BLaER1 (cell line): Measurements from ENCODE around the gene KIAA1671.
A peak's percentile ranks its signal among the peaks of the same experiment; 100 is the strongest.

ENCODE experiments used
- H3K27ac ChIP-seq: shearing (Covaris generic); formaldehyde crosslinking; 2 replicates; pipeline ENCODE4 v1.8.1; 2022
- H3K27me3 ChIP-seq: shearing (Covaris generic); formaldehyde crosslinking; 2 replicates; pipeline ENCODE4 v1.8.1; 2022
- H3K36me3 ChIP-seq: shearing (Covaris generic); formaldehyde crosslinking; 2 replicates; pipeline ENCODE4 v1.8.1; 2022
- H3K4me1 ChIP-seq: shearing (Covaris generic); formaldehyde crosslinking; 2 replicates; pipeline ENCODE4 v1.8.1; 2022
- H3K4me2 ChIP-seq: shearing (Covaris generic); formaldehyde crosslinking; 2 replicates; pipeline ENCODE4 v1.8.1; 2022
- H3K4me3 ChIP-seq: shearing (Covaris generic); formaldehyde crosslinking; 2 replicates; pipeline ENCODE4 v1.8.1; 2022
- H3K9ac ChIP-seq: shearing (Covaris generic); formaldehyde crosslinking; 2 replicates; pipeline ENCODE4 v1.8.1; 2022
- H3K9me3 ChIP-seq: shearing (Covaris generic); formaldehyde crosslinking; 2 replicates; pipeline ENCODE4 v1.8.1; 2022
- H4K20me1 ChIP-seq: shearing (Covaris generic); formaldehyde crosslinking; 2 replicates; pipeline ENCODE4 v1.8.1; 2022
- Cebpa-rat ChIP-seq: shearing (Covaris generic); IDR thresholded peaks from 2 replicates; pipeline ENCODE4 v1.8.1; 2022

Gene KIAA1671

DNA sequence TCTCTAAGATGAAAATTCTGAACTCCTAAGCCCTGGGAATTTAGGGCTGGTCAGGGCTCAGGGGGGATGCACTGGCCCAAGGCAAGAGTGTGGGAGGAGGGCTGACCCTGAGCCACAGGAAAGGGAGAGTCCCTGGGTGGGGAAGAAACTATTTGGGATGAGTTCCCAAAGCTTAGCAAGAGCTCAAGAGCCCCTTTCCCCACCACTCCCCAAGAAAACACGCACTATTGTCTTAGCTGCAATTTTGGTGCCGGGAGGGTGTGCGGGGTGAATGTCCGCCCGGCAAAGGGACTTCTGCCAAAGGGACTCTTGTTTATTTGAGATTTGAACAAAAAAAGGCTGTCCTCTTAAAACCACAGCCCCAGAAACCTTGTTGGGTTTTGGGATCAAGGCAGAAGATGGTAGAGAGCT lies 37.0 kb downstream of the KIAA1671 start:
- H3K4me1 ChIP-seq = peaks cover 18% of the 10 kb centered on the region
- peaks cover 6% of the 10 kb centered on the region; the same call in 1 of the 2 replicates for H3K27me3 ChIP-seq
- H3K36me3 ChIP-seq = no peaks in the 10 kb centered on the region
- no peak overlapping the region for H3K9ac ChIP-seq
- no peak overlapping the region for H3K27ac ChIP-seq
- no peak overlapping the region for H3K4me3 ChIP-seq
- no peak for TF ChIP-seq Cebpa-rat
- no peak overlapping the region for H3K4me2 ChIP-seq
- H3K9me3 ChIP-seq = no peaks in the 10 kb centered on the region
- no peaks in the 10 kb centered on the region; the same call in 1 of the 2 replicates for H4K20me1 ChIP-seq

DNA sequence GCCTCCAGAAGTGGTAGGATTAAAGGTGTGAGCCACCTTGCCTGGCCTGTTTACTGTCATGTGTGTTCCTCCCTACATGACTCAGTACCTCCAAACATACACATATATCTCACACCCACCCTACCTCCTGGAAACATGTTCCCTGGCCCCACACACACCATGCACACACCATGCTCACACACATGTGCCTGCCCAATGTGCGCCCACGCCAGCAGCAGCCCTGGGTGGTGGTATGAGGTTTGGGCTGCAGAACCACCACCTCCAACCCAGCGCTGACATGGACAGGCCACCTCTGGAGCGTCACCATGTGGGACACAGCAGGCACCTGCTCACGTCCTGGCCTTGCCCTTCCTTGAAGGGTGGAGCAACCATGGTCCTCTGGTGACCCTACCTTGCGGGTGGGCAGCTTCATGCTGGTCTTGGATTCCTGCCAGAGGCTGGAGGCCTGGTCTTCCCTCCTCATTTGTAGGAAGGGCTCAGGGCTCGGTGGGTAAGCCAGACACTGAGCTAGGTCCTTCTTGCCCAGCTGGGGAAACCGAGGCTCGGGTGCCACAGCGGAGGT lies 37.9 kb downstream of the KIAA1671 start:
- Histone ChIP-seq H3K4me2 (no peak overlapping the region), H3K9me3 (no peaks in the 10 kb centered on the region), H3K27me3 (peaks cover 6% of the 10 kb centered on the region; the same call in 1 of the 2 replicates), H3K9ac (no peak overlapping the region), H3K27ac (no peak overlapping the region), H3K36me3 (no peaks in the 10 kb centered on the region), H3K4me3 (no peak overlapping the region), H3K4me1 (peaks cover 16% of the 10 kb centered on the region), H4K20me1 (no peaks in the 10 kb centered on the region; the same call in 1 of the 2 replicates)
- no peak for TF ChIP-seq Cebpa-rat

DNA sequence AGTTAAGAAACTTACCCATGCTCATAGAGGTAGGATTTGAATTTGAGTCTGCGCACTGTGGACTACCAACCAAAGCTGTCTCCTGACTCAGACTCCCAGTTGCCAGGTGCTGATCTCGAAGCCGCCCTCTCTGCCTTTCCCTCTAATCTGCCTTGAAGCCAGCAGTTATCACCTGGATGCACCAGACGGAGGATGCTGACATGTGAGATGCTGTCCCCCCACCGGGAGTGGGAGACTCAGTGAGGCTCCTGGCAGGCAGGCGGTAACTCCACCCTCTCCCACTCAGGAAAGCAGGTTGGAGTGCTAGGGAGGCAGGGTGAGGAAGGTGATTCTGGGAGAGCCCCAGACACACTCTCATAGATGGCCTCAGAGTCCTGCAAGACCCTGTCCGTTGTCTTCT lies 40.4 kb downstream of the KIAA1671 start:
- no peak overlapping the region for H3K27ac ChIP-seq
- H3K9ac ChIP-seq = no peak overlapping the region
- no peak for TF ChIP-seq Cebpa-rat
- no peaks in the 10 kb centered on the region for H3K36me3 ChIP-seq
- H3K4me3 ChIP-seq = no peak overlapping the region
- H3K4me1 ChIP-seq = no peaks in the 10 kb centered on the region; the same call in 1 of the 2 replicates
- H3K4me2 ChIP-seq = no peak overlapping the region
- H4K20me1 ChIP-seq = no peaks in the 10 kb centered on the region; the same call in 1 of the 2 replicates
- H3K9me3 ChIP-seq = no peaks in the 10 kb centered on the region
- peaks cover 31% of the 10 kb centered on the region for H3K27me3 ChIP-seq

DNA sequence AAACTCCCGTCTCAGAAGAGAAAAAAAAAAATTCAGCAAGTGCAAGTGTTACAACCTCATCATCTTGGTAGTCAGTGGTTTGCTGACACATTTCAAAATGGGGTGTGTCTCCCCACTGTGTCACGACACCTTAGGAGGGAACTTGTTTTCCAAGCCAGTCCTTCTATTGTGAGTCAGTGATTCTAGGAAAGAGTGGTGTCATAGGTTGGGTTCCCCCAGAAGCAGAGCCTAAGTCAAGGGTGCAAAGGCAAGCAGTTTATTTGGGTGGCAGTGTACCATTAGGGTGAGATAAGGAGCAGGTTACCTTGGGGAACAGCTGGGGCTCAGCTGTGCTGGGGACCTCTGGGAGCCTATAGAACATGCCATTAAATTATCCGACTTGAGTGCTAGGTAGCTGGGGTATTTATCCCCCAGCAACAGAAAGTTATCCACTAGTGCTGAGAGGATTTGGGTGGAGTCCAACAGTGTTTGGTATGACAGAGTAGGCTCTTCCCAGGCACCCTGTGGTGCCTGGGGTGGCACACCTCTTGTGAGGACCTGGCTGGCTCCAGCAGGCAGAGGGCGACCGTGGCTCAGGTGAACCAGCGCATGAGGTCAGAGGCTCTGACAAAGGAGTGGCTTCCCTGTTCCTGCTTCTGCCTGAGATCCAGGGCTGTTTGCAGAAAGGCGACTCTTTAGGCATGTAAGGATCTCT lies 41.7 kb downstream of the KIAA1671 start:
- Histone ChIP-seq H3K4me1 (no peaks in the 10 kb centered on the region; the same call in 1 of the 2 replicates), H3K36me3 (no peaks in the 10 kb centered on the region), H3K4me3 (no peak overlapping the region), H3K9ac (no peak overlapping the region), H4K20me1 (peaks cover under 1% of the 10 kb centered on the region; the same call in 1 of the 2 replicates), H3K27ac (no peak overlapping the region), H3K9me3 (no peaks in the 10 kb centered on the region), H3K27me3 (peaks cover 39% of the 10 kb centered on the region), H3K4me2 (no peak overlapping the region)
- no peak for TF ChIP-seq Cebpa-rat

DNA sequence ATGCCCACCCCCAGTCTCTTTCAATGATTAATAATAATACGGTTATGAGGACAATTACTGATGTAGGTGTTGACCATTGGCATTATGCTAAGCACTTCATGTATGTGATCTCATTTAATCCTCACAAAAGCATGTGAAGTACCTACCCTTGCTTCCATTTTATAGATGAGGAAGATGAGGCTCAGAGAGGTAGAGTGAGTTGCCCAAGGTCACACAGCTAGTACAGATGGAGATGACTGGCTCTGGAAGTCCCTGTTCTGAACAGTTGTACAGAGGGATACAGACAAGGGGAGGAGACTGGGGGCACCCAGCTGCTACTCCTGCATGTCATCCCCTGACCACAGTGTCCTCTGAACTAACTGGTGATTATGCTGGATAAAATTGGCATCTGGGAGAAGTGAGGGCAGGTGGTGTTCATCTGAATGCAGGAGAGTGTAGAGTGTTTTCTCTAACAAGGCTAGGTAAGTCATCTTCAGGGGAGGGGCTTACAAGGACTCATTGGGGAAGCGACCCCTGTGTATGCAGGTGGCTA lies 43.2 kb downstream of the KIAA1671 start:
- TF ChIP-seq Cebpa-rat = no peak
- Histone ChIP-seq H3K36me3 (no peaks in the 10 kb centered on the region), H3K9me3 (no peaks in the 10 kb centered on the region), H3K4me2 (no peak overlapping the region), H3K27me3 (peaks cover 51% of the 10 kb centered on the region), H3K4me3 (no peak overlapping the region), H4K20me1 (peaks cover 8% of the 10 kb centered on the region; the same call in 1 of the 2 replicates), H3K9ac (no peak overlapping the region), H3K4me1 (no peaks in the 10 kb centered on the region; the same call in 1 of the 2 replicates), H3K27ac (no peak overlapping the region)

DNA sequence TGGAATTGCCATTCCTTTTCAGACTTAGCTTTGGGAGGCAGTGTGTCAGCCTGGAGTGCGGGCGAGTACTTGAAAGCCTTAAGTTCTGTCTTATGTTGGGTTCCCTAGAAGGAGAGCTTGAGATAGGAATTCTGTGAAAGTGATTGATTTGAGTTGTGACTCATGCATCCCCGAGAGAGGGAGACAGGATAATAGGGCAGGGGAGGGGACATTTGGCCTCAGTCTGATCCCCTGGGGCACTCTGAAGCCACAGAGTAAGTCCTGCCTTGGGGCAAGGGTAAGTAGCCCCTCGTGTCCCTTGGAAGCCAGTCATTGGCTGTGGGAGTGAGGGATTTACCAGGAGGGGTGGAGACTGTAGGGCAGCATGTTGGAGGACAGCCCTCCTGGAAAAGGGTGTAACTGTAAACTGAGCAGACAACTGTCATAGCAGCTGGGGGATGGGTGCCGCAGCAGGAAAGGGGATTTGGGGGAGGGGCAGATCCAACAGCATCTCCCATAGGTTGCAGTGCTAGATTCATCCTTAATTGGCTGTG lies 44.0 kb downstream of the KIAA1671 start:
- H3K27ac ChIP-seq = no peak overlapping the region
- H3K4me2 ChIP-seq = no peak overlapping the region
- peaks cover 10% of the 10 kb centered on the region; the same call in 1 of the 2 replicates for H4K20me1 ChIP-seq
- no peak overlapping the region for H3K9ac ChIP-seq
- H3K36me3 ChIP-seq = no peaks in the 10 kb centered on the region
- H3K27me3 ChIP-seq = peaks cover 58% of the 10 kb centered on the region
- no peaks in the 10 kb centered on the region for H3K9me3 ChIP-seq
- TF ChIP-seq Cebpa-rat = no peak
- no peak overlapping the region for H3K4me3 ChIP-seq
- no peaks in the 10 kb centered on the region; the same call in 1 of the 2 replicates for H3K4me1 ChIP-seq

DNA sequence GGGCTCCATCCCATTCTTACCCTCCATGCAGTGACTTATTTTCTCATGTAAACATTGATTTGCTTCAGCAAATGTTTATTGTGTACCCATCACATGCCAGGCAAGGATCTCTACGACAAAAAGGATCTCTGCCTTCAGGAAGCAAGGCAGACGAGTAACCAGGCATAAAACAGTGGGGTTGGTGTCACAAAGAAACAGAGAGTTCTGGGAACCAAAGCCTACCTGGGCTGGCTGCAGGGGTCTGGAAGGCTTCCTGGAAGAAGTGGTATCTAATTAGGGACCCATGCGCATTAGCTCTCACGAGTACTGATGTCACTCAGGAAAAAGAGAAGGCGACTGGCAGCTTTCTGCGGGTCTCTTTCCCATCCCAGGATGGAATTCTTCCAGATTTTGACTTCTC lies 44.5 kb downstream of the KIAA1671 start:
- Histone ChIP-seq H4K20me1 (peaks cover 16% of the 10 kb centered on the region; the same call in 1 of the 2 replicates), H3K4me3 (no peak overlapping the region), H3K27ac (no peak overlapping the region), H3K4me2 (no peak overlapping the region), H3K4me1 (peaks cover 2% of the 10 kb centered on the region), H3K9me3 (no peaks in the 10 kb centered on the region), H3K9ac (no peak overlapping the region), H3K27me3 (peaks cover 60% of the 10 kb centered on the region), H3K36me3 (no peaks in the 10 kb centered on the region)
- no peak for TF ChIP-seq Cebpa-rat

DNA sequence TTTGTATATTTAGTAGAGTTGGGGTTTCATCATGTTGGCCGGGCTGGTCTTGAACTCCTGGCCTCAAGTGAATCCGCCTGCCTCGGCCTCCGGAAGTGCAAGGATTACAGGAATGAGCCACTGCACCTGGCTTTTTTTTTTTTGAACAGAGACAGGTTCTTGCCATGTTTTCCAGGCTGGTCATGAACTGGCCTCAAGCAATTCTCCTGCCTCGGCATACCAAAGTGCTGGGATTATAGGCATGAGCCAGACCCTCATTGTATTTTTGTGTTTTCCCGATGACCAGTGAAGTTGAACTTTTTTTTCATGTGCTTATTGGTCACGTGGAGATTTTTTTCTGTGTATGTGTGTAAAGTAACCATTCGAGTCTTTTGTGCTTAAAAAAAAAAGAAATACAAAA lies 48.2 kb downstream of the KIAA1671 start:
- Histone ChIP-seq H3K4me1 (peaks cover 11% of the 10 kb centered on the region), H3K9me3 (peaks cover 5% of the 10 kb centered on the region; the same call in 1 of the 2 replicates), H3K27ac (no peak overlapping the region), H3K4me3 (no peak overlapping the region), H3K36me3 (no peaks in the 10 kb centered on the region), H3K9ac (no peak overlapping the region), H4K20me1 (peaks cover 18% of the 10 kb centered on the region; the same call in 1 of the 2 replicates), H3K4me2 (no peak overlapping the region), H3K27me3 (peaks cover 82% of the 10 kb centered on the region)
- no peak for TF ChIP-seq Cebpa-rat

DNA sequence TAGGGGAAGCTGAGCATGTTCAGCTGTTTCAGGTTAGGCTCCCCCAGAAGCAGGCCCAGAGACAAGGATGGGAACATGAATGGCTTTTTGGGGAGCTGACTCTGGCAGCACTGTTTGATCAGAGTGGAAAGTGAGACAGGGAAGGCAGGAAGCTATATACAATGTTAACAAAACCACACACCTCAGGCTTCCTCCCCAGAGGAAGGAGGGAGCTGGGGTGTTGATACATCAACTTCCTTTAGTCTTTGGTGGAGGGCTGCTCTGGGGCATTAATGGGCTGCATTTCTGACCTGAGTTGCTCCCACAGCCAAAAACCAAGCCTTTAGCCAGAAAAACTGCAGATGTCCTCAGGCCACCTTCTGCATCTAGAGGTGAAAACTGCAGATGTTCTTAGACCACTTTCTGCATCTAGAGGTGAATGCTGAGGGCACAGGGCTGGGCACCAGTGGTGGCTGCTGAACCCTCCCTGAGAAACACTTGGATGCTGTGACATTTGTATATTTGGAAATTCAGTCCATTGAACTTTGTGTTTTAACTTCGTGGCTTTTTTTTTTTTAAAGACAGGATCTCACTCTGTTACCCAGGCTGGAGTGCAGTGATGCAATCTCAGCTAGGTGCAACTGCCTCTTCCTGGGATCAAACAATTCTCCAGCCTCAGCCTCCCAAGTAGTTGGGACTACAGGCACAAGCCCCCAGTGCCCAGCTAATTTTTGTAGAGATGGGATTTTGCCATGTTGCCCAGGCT lies 49.9 kb downstream of the KIAA1671 start:
- Histone ChIP-seq H3K4me2 (peak overlapping the region; percentile 38), H3K4me1 (peaks cover 11% of the 10 kb centered on the region), H4K20me1 (peaks cover 18% of the 10 kb centered on the region; the same call in 1 of the 2 replicates), H3K9me3 (peaks cover 6% of the 10 kb centered on the region; the same call in 1 of the 2 replicates), H3K27ac (no peak overlapping the region), H3K4me3 (no peak overlapping the region), H3K27me3 (peaks cover 82% of the 10 kb centered on the region), H3K36me3 (no peaks in the 10 kb centered on the region), H3K9ac (no peak overlapping the region)
- no peak for TF ChIP-seq Cebpa-rat
